Panc1 (cell line): Measurements from ENCODE around the gene FBXL12. TPM values are rescaled to one million over a fixed set of nuclear protein-coding genes. Genes with fewer than 3 reads are reported as not detected.

Experiments
- ATAC-seq: fragments of 200-7000 bp; cut with Tn5 transposase; 2 replicates; pipeline ENCODE4 v1.9.1; 2020; ENCODE audit warnings: mild to moderate bottlenecking, moderate library complexity
- BruUV-seq: library from RNA; stranded (reverse); fragments of 400-500 nt; replicated peaks from 2 replicates; lab custom pipeline; 2021; lab: Mats Ljungman, UMichigan
- CTCF ChIA-PET: fragments of 300-600 bp; sonication (Branson Sonifier 250); formaldehyde crosslinking; loops from one replicate; lab custom pipeline; 2022; ENCODE audit warnings: antibody characterized with exemption; lab: Charles Lee
- POLR2A ChIA-PET: fragments of 300-600 bp; sonication (Branson Sonifier 250); formaldehyde crosslinking; loops from one replicate; lab custom pipeline; 2022; ENCODE audit warnings: antibody characterized with exemption; lab: Charles Lee
- DNase-seq: peaks from one replicate; pipeline ENCODE4 v3.0.0-alpha.2; 2010; ENCODE audit warnings: low read depth, low spot score
- H3K27ac ChIP-seq: 2 replicates; pipeline ENCODE4 v1.5.1; 2011; ENCODE audit warnings: mild to moderate bottlenecking, low read length, inconsistent platforms
- H3K27me3 ChIP-seq: fragments of 200-500 bp; sonication (Bioruptor generic); 2 replicates; pipeline ENCODE4 v1.6.0; 2014; ENCODE audit warnings: low read length, inconsistent platforms; ENCODE audit not compliant: control insufficient read depth, insufficient read depth
- H3K36me3 ChIP-seq: fragments of 200-500 bp; sonication (Bioruptor generic); 2 replicates; pipeline ENCODE4 v1.5.1; 2014; ENCODE audit warnings: inconsistent platforms, mild to moderate bottlenecking, low read length, moderate library complexity; ENCODE audit not compliant: control insufficient read depth, insufficient read depth
- H3K4me1 ChIP-seq: 2 replicates; pipeline ENCODE4 v1.5.1; 2011; ENCODE audit warnings: inconsistent platforms, mild to moderate bottlenecking, low read length, moderate library complexity; ENCODE audit not compliant: control insufficient read depth, insufficient read depth
- H3K4me3 ChIP-seq, 2 experiments: 2 replicates each; pipeline ENCODE4 v1.5.1; 2011 to 2012; ENCODE audit warnings: low read depth in 2 of 2, low read length in 2 of 2, mild to moderate bottlenecking in 2 of 2, inconsistent platforms in 1 of 2, moderate library complexity in 1 of 2
- H3K9me3 ChIP-seq: fragments of 200-500 bp; sonication (Bioruptor generic); 2 replicates; pipeline ENCODE4 v1.5.1; 2014; ENCODE audit warnings: low read depth, mild to moderate bottlenecking, inconsistent platforms, low read length, moderate library complexity; ENCODE audit not compliant: control insufficient read depth, insufficient read depth
- POLR2AphosphoS5 ChIP-seq: IDR thresholded peaks from 2 replicates; pipeline ENCODE4 v1.6.1; 2012; ENCODE audit warnings: mild to moderate bottlenecking, low read depth, low read length, moderate library complexity
- SIN3A ChIP-seq: IDR thresholded peaks from 2 replicates; pipeline ENCODE4 v1.6.1; 2012; ENCODE audit warnings: low read depth, mild to moderate bottlenecking, low read length, moderate library complexity, borderline replicate concordance; ENCODE audit not compliant: insufficient read depth
- TCF7L2 ChIP-seq: IDR thresholded peaks from 2 replicates; pipeline ENCODE4 v1.6.1; 2011; ENCODE audit warnings: mild to moderate bottlenecking, low read depth, low read length, inconsistent platforms
- in situ Hi-C: cut with HindIII; loops from 2 replicates; pipeline ENCODE4 v1.10.0; 2016; ENCODE audit warnings: low sequenced_read_pairs, low pct_unique_long_range_greater_than_20kb
- intact Hi-C: fragments of 100-400 bp; cut with micrococcal nuclease; formaldehyde crosslinking; loops from one replicate; pipeline ENCODE4 v1.10.0; 2022; ENCODE audit not compliant: unreplicated experiment
- total RNA-seq: library from RNA; stranded (reverse); gene quantifications from one replicate; pipeline ENCODE4 v1.2.1, GENCODE V29; 2021; ENCODE audit not compliant: unreplicated experiment
- TF ChIP-seq, protein P1 (sequence below): fragments of 450-650 bp; IDR thresholded peaks from 2 replicates; pipeline ENCODE4 v1.5.1; 2017; ENCODE audit warnings: mild to moderate bottlenecking
- TF ChIP-seq, protein P2 (sequence below), 2 experiments: IDR thresholded peaks; 2 replicates each; pipeline ENCODE4 v1.6.1; 2011 to 2012; ENCODE audit warnings: low read depth in 2 of 2, control low read depth in 1 of 2, low read length in 1 of 2, mild to moderate bottlenecking in 1 of 2, moderate library complexity in 1 of 2; ENCODE audit not compliant: insufficient read depth in 1 of 2

FBXL12 gene
- total RNA-seq, 1 experiment from 2014 or later = 29.2 TPM

DNA sequence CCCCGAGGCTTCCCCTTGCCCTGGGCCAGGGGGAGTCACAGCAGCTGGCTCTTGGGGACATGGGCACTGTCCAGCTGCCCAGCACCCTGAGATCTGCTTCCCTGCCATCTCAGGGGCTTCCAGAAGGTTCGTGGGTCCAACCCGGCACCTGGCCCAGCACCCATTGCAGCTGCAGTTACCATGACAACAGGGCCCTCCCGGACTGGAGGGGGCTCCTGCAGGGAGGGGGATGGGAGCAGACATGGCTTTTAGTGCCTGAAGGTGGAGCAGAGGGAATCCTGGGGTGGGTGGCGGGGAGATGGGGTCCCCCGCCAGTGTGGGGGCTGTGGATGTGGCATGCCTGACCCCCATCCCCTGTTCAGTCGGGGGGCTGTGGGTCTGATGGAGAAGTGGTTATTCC, 30.9 kb upstream of the FBXL12 start:
- Histone ChIP-seq H3K4me3 (no peak overlapping the region), H3K27me3 (no peaks in the 10 kb centered on the region), H3K27ac (no peak overlapping the region), H3K9me3 (no peaks in the 10 kb centered on the region), H3K36me3 (no peaks in the 10 kb centered on the region), H3K4me1 (no peaks in the 10 kb centered on the region)
- in situ Hi-C loops (no loop called here), intact Hi-C loops (no loop called here)
- DNase-seq (no peak), ATAC-seq (no peak)
- POLR2A ChIA-PET = no interaction called here
- CTCF ChIA-PET = no interaction called here
- no TSS peak for BruUV-seq
- TF ChIP-seq POLR2AphosphoS5 (no peak), TCF7L2 (no peak), SIN3A (no peak)
- TF ChIP-seq, protein P1, sequence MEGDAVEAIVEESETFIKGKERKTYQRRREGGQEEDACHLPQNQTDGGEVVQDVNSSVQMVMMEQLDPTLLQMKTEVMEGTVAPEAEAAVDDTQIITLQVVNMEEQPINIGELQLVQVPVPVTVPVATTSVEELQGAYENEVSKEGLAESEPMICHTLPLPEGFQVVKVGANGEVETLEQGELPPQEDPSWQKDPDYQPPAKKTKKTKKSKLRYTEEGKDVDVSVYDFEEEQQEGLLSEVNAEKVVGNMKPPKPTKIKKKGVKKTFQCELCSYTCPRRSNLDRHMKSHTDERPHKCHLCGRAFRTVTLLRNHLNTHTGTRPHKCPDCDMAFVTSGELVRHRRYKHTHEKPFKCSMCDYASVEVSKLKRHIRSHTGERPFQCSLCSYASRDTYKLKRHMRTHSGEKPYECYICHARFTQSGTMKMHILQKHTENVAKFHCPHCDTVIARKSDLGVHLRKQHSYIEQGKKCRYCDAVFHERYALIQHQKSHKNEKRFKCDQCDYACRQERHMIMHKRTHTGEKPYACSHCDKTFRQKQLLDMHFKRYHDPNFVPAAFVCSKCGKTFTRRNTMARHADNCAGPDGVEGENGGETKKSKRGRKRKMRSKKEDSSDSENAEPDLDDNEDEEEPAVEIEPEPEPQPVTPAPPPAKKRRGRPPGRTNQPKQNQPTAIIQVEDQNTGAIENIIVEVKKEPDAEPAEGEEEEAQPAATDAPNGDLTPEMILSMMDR = no peak
- TF ChIP-seq, protein P2, sequence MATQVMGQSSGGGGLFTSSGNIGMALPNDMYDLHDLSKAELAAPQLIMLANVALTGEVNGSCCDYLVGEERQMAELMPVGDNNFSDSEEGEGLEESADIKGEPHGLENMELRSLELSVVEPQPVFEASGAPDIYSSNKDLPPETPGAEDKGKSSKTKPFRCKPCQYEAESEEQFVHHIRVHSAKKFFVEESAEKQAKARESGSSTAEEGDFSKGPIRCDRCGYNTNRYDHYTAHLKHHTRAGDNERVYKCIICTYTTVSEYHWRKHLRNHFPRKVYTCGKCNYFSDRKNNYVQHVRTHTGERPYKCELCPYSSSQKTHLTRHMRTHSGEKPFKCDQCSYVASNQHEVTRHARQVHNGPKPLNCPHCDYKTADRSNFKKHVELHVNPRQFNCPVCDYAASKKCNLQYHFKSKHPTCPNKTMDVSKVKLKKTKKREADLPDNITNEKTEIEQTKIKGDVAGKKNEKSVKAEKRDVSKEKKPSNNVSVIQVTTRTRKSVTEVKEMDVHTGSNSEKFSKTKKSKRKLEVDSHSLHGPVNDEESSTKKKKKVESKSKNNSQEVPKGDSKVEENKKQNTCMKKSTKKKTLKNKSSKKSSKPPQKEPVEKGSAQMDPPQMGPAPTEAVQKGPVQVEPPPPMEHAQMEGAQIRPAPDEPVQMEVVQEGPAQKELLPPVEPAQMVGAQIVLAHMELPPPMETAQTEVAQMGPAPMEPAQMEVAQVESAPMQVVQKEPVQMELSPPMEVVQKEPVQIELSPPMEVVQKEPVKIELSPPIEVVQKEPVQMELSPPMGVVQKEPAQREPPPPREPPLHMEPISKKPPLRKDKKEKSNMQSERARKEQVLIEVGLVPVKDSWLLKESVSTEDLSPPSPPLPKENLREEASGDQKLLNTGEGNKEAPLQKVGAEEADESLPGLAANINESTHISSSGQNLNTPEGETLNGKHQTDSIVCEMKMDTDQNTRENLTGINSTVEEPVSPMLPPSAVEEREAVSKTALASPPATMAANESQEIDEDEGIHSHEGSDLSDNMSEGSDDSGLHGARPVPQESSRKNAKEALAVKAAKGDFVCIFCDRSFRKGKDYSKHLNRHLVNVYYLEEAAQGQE (IDR thresholded peaks at IDR 0.05; ENCODE audit: insufficient read depth in 1 of 2, low read depth in 2 of 2, low read length in 1 of 2) = no peak

DNA sequence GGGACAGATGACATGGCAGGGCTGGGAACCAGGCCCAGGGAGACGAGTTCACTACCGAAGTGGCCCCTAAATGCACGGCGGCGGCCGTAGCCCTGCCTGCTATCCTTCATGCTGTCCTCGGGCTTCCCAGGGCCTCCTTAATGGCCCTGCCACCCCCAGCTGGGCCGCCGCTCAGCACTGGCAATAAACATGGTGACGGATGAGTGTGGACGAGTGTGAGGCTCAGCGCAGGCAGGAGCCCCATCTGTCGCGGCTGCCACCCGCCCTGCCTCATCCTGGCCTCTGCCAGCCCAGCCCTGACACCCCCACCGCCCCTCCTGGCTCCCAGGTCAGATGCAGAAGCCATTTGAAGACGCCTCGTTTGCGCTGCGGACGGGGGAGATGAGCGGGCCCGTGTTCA, 29.9 kb upstream of the FBXL12 start:
- TF ChIP-seq, protein P1 = no peak
- TF ChIP-seq POLR2AphosphoS5 (no peak), TCF7L2 (no peak), SIN3A (no peak)
- TF ChIP-seq, protein P2 (IDR thresholded peaks at IDR 0.05; ENCODE audit: insufficient read depth in 1 of 2, low read depth in 2 of 2, low read length in 1 of 2) = no peak
- H3K9me3 ChIP-seq = no peaks in the 10 kb centered on the region
- H3K27me3 ChIP-seq = no peaks in the 10 kb centered on the region
- ChIA-PET POLR2A (no interaction called here), CTCF (no interaction called here)
- intact Hi-C loops = no loop called here
- no peaks in the 10 kb centered on the region for H3K4me1 ChIP-seq
- DNase-seq (no peak), ATAC-seq (no peak)
- no TSS peak for BruUV-seq
- no peaks in the 10 kb centered on the region for H3K36me3 ChIP-seq
- in situ Hi-C loops = no loop called here
- H3K4me3 ChIP-seq = no peak overlapping the region
- H3K27ac ChIP-seq = no peak overlapping the region
